Muscle layer of colon (tissue), 2 donors: ENCODE results near the gene GOLM1.

Source experiments
- H3K27ac ChIP-seq: one replicate; pipeline ENCODE4 v1.7.0; 2013; ENCODE audit warnings: low read depth, mild to moderate bottlenecking, low read length, moderate library complexity
- H3K27me3 ChIP-seq, 2 donors: one replicate each; pipeline ENCODE4 v1.7.0; 2013; ENCODE audit warnings: low read length in 2 of 2, mild to moderate bottlenecking in 2 of 2; ENCODE audit not compliant: insufficient read depth in 2 of 2, control insufficient read depth in 1 of 2
- H3K36me3 ChIP-seq: one replicate; pipeline ENCODE4 v1.7.0; 2013; ENCODE audit warnings: mild to moderate bottlenecking, low read length; ENCODE audit not compliant: insufficient read depth
- H3K4me1 ChIP-seq: one replicate; pipeline ENCODE4 v1.7.0; 2013; ENCODE audit warnings: mild to moderate bottlenecking, low read length; ENCODE audit not compliant: insufficient read depth
- H3K4me3 ChIP-seq, 2 donors: one replicate each; pipeline ENCODE4 v1.7.0; 2013; ENCODE audit warnings: low read length in 2 of 2, low read depth in 1 of 2, mild to moderate bottlenecking in 1 of 2, moderate library complexity in 1 of 2
- H3K9ac ChIP-seq: one replicate; pipeline ENCODE4 v1.7.0; 2013; ENCODE audit warnings: low read length
- H3K9me3 ChIP-seq: one replicate; pipeline ENCODE4 v1.7.0; 2013; ENCODE audit warnings: mild to moderate bottlenecking, low read length
- donor health status: abdominal sarcoma.
- donor health status: Adenocarcinoma of cecum.

GOLM1 gene

DNA sequence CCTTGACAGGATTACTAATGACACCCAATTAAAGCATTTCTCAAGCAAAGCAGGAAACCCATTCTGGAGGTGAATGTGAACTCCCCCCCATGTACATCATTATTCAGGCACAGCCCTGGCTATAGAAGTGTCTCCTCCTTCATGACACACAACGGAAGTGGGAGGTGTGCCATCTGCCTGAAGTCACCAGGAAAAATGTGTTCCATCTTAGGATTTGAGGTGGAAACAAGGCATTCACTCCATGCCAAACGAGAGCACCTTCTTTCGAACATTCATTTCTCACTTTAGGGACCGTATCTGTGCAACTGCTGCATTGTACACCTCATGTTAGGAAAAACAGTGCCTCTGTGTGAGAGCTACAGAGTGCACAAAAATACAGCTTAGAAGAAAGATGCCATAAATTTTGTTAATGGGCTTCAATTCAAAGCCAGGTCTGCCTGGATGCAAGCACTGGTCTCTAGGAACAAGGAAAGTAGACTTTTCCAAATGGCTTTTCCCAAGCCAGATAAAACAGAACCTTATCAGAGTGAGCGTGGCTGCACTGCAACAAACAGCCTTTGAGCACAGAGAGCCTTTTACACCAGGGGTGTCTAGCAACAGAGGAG lies 19.4 kb downstream of the GOLM1 start:
- peaks cover 62% of the 10 kb centered on the region for H3K4me1 ChIP-seq
- peak overlapping the region in 1 of 2 donors; percentile 32 for H3K4me3 ChIP-seq
- H3K36me3 ChIP-seq = no peaks in the 10 kb centered on the region
- H3K27ac ChIP-seq = no peak overlapping the region
- no peaks in the 10 kb centered on the region for H3K27me3 ChIP-seq
- H3K9ac ChIP-seq = no peak overlapping the region
- no peaks in the 10 kb centered on the region for H3K9me3 ChIP-seq

DNA sequence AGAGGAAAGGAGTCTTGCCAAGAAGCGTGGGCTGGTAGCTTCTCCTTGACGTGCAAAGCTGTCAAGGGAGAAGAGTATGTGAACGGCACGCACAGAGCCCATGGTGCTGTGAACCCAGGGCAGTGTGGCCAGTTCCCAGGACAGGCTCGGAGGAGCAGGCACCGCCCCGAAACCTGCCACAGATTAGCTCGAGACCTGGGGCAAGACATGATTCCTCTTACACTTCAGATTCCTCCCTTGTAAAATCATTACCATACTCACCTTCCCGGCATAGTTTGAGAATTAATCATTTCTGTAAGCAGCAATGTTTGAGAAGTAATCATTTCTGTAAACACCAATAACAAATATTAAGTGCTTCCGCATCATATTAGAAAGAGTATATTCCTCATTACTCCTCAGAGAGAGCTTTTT lies 19.9 kb downstream of the GOLM1 start:
- Histone ChIP-seq H3K27ac (no peak overlapping the region), H3K4me3 (no peak overlapping the region), H3K9me3 (no peaks in the 10 kb centered on the region), H3K9ac (no peak overlapping the region), H3K36me3 (no peaks in the 10 kb centered on the region), H3K4me1 (peaks cover 62% of the 10 kb centered on the region), H3K27me3 (no peaks in the 10 kb centered on the region)

DNA sequence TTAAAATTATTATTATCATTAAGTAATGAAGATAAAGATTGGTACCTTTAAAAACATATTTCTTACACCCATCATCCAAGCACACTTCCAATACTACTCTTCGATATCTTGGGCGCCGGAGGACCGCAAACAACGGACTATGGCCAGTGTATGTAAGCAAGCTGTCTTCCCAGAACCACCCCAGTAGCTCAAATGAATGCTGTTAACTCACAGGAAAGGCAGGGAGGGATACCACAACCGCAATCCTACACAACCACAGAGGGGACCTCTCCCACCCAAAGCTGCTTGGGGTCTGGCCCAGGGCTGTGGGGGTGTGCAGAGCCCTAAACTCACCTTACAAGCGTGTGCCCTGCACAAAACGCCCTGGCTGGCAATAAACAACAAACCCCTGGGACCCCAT lies 20.6 kb downstream of the GOLM1 start:
- no peaks in the 10 kb centered on the region for H3K36me3 ChIP-seq
- H3K27ac ChIP-seq = no peak overlapping the region
- H3K4me3 ChIP-seq = no peak overlapping the region
- no peaks in the 10 kb centered on the region for H3K9me3 ChIP-seq
- no peaks in the 10 kb centered on the region for H3K27me3 ChIP-seq
- peaks cover 57% of the 10 kb centered on the region for H3K4me1 ChIP-seq
- H3K9ac ChIP-seq = no peak overlapping the region

DNA sequence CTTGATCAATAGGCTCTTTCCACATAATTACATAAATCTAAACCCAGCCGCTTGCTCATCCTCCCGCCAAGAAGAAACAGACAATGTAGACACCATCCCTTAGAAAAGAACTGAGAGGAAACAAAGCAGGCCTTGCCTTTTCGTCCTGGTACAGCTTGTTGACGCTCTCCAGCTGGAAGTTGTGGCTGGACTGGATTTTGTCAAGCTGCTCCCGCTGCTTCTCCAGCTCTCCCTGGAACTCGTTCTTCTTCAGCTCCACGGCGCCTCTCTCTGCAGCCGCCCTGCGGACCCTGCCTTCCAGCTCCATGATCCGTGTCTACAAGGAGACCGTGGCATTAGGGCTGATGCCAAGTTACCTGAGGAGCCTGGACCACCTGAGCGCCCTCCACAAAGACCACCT lies 22.1 kb downstream of the GOLM1 start:
- Histone ChIP-seq H3K27ac (peak overlapping the region; percentile 67), H3K9ac (no peak overlapping the region), H3K4me3 (peak overlapping the region in 1 of 2 donors; percentile 42), H3K4me1 (peaks cover 44% of the 10 kb centered on the region), H3K36me3 (no peaks in the 10 kb centered on the region), H3K9me3 (no peaks in the 10 kb centered on the region), H3K27me3 (no peaks in the 10 kb centered on the region)

DNA sequence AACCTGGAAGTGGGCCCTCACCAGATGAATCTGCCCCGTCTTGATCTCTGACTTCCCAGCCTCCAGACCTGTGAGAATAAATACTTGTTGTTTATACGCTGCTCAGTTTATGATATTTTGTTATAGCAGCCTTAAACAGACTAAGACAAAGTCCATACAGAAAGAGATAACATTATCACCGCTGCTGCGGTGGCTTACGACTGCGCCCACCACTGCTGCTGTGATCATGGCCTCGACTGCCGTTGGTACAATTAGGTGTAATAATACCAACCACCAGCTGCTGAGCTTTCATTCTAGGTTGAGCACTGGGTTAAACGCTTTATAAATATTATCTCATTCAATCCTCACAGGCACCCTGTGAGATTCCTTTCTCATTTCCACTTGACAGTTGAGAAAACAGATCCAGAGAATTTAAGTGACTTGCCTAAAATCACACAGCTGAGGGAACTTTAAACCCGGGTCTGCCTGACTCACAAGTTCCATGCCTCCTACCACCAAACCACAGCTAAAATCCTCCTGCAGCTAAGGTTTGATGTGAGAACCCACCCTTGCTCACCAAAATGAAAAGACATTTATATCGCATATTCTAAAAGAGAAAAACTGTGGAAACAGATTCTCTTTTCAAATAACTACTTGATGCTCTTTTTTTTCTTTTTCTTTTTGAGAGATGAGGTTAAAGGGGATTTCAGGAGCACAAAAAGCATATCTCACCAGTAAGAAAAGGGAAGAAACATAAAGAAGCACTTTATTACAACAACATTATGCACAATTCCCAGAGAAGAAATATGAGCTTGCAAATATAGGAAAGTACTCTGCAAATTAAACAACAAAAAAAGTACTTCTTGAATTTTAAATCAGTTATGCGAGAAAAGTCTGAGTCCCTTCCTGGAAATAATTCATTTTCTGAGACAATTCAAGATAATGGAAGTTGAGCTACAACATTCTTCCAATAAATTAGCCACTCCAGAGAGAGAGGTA lies 23.9 kb downstream of the GOLM1 start:
- Histone ChIP-seq H3K9me3 (no peaks in the 10 kb centered on the region), H3K27me3 (no peaks in the 10 kb centered on the region), H3K9ac (no peak overlapping the region), H3K4me1 (peaks cover 38% of the 10 kb centered on the region), H3K4me3 (no peak overlapping the region), H3K27ac (no peak overlapping the region), H3K36me3 (no peaks in the 10 kb centered on the region)

DNA sequence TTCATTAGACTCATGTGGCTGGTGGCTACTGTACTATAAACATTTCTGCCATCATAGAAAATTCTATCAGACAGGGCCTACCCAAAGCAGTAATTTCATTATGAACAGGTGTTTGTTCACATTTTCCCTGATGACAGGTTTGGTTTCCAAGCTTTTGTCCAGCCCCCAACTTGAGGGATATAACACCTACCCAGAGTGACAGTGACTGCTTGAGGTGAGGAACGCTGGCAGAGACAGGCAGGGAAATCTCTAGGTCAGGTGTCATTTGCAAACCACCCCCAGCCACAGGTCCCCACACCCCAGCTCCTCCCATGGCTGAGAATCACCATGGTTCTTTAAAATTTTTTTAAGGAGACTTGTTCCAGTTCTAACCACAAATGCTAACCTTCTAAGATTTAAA lies 25.5 kb downstream of the GOLM1 start:
- Histone ChIP-seq H3K36me3 (no peaks in the 10 kb centered on the region), H3K9me3 (no peaks in the 10 kb centered on the region), H3K27ac (no peak overlapping the region), H3K9ac (no peak overlapping the region), H3K27me3 (no peaks in the 10 kb centered on the region), H3K4me1 (peaks cover 22% of the 10 kb centered on the region), H3K4me3 (no peak overlapping the region)

DNA sequence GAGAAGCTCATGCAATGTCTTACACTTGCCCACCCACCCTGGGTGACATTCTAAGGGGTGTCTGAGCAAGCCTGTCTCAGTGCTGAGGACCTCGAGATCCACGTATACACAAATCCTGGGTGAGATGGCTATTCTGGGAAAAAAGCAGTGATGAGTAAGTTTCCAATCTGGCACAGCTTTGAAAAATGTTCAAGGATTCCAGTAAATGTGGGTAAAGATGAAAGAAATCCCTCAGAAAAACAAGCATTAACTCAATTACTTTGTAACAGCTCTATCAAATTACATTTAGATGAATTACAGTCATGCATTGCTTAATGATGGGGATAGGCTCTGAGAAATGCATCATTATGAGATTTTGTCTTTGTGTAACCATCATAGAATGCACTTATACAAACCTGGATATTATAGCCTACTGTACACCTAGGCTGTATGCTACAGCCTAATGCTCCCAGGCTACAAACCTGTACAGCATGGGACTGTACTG lies 26.9 kb downstream of the GOLM1 start:
- no peaks in the 10 kb centered on the region for H3K27me3 ChIP-seq
- H3K9me3 ChIP-seq = no peaks in the 10 kb centered on the region
- H3K27ac ChIP-seq = no peak overlapping the region
- H3K9ac ChIP-seq = no peak overlapping the region
- H3K36me3 ChIP-seq = no peaks in the 10 kb centered on the region
- no peak overlapping the region for H3K4me3 ChIP-seq
- peaks cover 8% of the 10 kb centered on the region for H3K4me1 ChIP-seq

DNA sequence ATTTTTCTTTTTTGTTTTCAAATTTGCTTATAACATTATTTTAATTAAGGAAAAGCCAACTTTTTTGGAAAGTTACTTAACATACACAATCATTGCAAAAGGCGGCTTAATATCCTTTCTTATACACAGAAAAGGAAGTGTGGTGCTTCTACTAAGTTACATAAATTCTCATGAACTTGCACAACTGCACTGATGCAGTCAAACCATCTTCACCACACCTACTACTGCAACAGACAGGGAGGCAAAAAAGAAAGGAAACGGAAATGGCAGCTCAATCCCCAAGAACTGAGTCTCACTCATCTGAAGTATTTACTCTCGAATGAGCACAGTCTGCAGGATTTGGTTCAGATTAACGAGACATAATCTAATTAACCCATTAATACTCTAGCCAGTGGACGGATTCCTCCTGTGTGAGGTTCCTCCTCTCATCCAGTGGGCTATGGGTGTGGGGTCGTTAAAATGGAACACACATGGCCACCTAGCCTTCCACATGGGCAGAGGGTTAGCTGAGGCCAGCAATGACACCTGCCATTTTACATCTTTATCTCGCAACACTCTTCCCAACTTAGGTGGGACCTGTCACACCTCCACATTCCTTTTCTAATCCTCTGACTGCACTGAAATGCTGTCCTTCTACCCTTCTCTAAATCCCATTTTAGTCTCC lies 30.0 kb downstream of the GOLM1 start:
- no peaks in the 10 kb centered on the region for H3K36me3 ChIP-seq
- H3K4me1 ChIP-seq = no peaks in the 10 kb centered on the region
- H3K27me3 ChIP-seq = no peaks in the 10 kb centered on the region
- H3K4me3 ChIP-seq = no peak overlapping the region
- no peaks in the 10 kb centered on the region for H3K9me3 ChIP-seq
- no peak overlapping the region for H3K9ac ChIP-seq
- no peak overlapping the region for H3K27ac ChIP-seq

DNA sequence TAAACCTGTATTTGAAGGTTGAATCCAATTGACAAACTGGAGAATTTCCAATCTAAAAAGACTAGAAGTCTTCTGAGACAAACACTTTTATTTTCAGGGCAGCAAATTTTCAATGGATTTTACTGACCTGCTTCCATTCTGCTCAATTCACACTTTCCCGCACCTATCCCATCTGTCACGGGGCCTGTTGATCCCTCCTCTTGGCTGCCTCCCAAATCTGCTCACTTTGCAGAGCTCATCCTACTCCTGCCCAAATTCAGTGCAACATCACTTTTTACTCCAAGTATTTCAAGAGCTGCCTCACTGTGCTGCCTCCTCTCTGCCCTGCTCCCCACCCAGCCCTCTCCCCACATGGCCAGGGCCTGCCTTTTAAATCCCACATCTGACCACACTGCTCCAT lies 35.1 kb downstream of the GOLM1 start:
- no peak overlapping the region for H3K27ac ChIP-seq
- H3K9me3 ChIP-seq = no peaks in the 10 kb centered on the region
- H3K27me3 ChIP-seq = no peaks in the 10 kb centered on the region
- H3K36me3 ChIP-seq = no peaks in the 10 kb centered on the region
- no peak overlapping the region for H3K9ac ChIP-seq
- H3K4me1 ChIP-seq = no peaks in the 10 kb centered on the region
- no peak overlapping the region for H3K4me3 ChIP-seq

DNA sequence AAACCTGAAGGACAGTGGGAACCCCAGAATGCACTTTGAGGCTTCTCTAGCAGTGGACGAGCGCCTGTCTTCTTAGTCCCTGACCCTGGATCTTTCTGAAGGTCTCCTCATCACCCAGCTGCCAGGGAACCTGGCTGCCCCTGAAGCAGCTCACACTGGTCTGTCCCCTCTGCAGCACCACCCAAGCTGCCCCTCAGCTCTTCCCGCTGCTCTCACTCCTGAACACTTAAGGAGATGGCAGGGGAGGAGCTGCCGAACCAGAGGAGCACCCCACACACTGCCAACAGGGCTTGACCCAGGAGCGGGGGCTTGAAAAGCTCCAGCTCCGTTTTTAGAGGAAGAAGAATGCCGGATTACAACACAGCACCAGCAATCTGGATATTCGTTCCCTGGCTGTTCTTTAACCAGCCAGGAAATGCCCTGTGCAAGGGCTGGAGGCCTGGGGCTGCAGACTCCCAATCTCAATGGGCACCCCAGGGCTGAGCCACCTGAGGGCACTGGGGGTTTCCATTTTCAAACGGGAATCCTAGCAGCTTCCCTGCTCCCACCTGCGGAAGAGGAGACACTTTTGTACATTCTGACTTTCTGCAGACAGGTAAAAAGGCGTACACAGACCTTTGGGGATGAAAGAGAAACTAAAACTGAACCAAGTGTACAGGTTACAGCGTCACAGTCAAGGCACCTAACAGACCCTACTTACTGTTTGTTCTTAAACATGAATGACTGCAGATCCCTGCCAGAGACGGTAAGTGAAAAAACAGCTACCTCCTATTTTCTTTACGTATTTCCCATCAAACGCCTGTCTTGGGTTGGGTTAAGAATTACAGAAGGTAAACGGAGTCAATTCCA lies 36.3 kb downstream of the GOLM1 start:
- Histone ChIP-seq H3K9me3 (no peaks in the 10 kb centered on the region), H3K9ac (no peak overlapping the region), H3K4me3 (no peak overlapping the region), H3K27ac (no peak overlapping the region), H3K36me3 (no peaks in the 10 kb centered on the region), H3K4me1 (no peaks in the 10 kb centered on the region), H3K27me3 (no peaks in the 10 kb centered on the region)
